ENCODE data around the gene FSHR. TPM values are rescaled to one million over a fixed set of nuclear protein-coding genes. Genes with fewer than 3 reads are reported as not detected.

FSHR gene
- total RNA-seq, 4 donors from 2014 or later: not detected

DNA sequence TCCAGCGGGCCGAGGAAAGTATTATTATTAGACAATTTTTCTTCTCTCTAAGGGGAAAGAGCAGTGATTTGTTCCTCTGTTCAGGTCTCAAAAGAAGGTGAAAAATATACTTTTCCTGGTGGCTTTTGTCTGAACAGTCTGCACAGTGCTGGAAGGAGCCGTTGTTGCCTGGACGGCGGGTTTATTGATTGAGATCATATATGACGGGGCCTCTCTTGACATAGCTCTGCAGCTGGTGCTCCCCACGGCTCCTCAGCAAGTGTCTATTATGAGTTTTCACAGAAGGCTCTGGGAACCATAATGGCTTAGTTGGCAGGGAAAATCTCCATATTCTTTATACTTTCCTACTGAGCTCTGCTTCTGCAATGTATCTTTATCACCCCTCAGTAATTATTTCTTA is 42.9 kb downstream of the FSHR start:
- H3K9me3 ChIP-seq: no peaks in the 10 kb centered on the region
- H3K27ac ChIP-seq: no peak overlapping the region
- no peaks in the 10 kb centered on the region for H3K36me3 ChIP-seq
- no peak overlapping the region for H3K4me3 ChIP-seq
- no peak for DNase-seq
- no peak for TF ChIP-seq POLR2A (IDR thresholded peaks at IDR 0.05)
- TF ChIP-seq, protein P1, sequence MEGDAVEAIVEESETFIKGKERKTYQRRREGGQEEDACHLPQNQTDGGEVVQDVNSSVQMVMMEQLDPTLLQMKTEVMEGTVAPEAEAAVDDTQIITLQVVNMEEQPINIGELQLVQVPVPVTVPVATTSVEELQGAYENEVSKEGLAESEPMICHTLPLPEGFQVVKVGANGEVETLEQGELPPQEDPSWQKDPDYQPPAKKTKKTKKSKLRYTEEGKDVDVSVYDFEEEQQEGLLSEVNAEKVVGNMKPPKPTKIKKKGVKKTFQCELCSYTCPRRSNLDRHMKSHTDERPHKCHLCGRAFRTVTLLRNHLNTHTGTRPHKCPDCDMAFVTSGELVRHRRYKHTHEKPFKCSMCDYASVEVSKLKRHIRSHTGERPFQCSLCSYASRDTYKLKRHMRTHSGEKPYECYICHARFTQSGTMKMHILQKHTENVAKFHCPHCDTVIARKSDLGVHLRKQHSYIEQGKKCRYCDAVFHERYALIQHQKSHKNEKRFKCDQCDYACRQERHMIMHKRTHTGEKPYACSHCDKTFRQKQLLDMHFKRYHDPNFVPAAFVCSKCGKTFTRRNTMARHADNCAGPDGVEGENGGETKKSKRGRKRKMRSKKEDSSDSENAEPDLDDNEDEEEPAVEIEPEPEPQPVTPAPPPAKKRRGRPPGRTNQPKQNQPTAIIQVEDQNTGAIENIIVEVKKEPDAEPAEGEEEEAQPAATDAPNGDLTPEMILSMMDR (IDR thresholded peaks at IDR 0.05): no peak
- no peaks in the 10 kb centered on the region for H3K27me3 ChIP-seq
- no peaks in the 10 kb centered on the region for H3K4me1 ChIP-seq

DNA sequence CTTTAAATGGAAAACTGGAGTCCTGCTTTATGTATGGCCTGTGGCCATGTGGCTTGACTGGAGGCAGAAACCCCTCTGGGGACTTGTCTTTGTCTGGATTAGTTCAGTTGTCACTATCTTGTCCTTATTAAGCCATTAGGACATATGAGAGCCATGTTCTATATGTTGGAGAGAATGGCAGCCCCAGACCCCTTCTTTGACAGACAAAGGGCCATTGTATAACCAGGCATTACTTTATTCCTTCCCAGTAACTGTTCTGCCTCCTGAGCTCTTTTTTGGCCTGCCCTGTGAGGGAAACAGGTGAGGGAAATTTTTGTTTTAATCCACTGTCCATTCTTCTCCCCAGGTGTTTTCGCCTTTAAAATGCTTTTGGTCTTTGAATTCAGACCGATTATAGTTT is 43.3 kb downstream of the FSHR start:
- H3K27ac ChIP-seq: no peak overlapping the region
- no peak for TF ChIP-seq POLR2A (IDR thresholded peaks at IDR 0.05)
- TF ChIP-seq, protein P1 (IDR thresholded peaks at IDR 0.05): no peak
- H3K4me3 ChIP-seq: no peak overlapping the region
- DNase-seq: no peak
- H3K9me3 ChIP-seq: no peaks in the 10 kb centered on the region
- H3K36me3 ChIP-seq: no peaks in the 10 kb centered on the region
- H3K4me1 ChIP-seq: no peaks in the 10 kb centered on the region
- H3K27me3 ChIP-seq: no peaks in the 10 kb centered on the region

DNA sequence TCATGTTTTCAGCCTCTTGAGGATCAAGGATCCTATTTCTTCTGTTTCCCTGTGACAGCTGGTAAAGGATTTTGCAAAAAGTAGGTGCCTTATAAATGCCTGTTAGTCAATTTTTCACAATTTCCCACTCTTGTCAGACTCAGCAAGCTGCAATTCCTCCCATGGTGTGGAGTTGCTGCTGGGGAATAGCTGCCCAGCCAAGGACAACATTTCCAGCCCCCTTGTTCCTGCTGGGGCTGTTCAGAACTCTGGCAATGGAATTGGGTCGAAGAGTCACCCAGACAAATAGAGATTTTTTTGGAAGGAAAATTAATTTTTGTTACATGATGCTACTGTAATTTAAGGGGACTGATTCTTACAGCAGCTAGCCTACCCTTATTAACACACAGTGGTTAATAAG is 43.7 kb downstream of the FSHR start:
- Histone ChIP-seq H3K36me3 (no peaks in the 10 kb centered on the region), H3K4me1 (no peaks in the 10 kb centered on the region), H3K9me3 (no peaks in the 10 kb centered on the region), H3K27ac (no peak overlapping the region), H3K27me3 (no peaks in the 10 kb centered on the region), H3K4me3 (no peak overlapping the region)
- no peak for TF ChIP-seq POLR2A (IDR thresholded peaks at IDR 0.05)
- TF ChIP-seq, protein P1 (IDR thresholded peaks at IDR 0.05): no peak
- no peak for DNase-seq

DNA sequence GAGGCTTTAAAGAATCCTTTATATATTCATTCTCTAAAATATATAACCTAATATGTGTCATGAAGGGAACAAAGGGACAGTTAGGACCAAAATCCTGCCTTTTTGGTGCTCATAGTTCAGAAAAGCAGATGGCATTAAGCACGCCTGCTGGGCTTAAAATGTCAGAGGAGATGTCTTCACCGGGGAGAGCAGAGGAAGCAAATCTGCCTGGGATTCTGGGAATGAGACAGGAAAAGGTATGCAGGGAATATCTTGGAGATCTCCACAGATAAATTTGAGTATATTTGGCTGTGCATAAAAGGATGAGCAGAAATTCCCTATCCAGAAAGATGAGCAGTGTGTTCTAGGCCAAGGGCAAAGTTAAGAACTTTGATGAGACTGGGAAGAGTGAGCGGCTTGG is 45.5 kb downstream of the FSHR start:
- Histone ChIP-seq H3K9me3 (no peaks in the 10 kb centered on the region), H3K27me3 (no peaks in the 10 kb centered on the region), H3K27ac (no peak overlapping the region), H3K36me3 (no peaks in the 10 kb centered on the region), H3K4me3 (no peak overlapping the region), H3K4me1 (no peaks in the 10 kb centered on the region)
- no peak for TF ChIP-seq POLR2A (IDR thresholded peaks at IDR 0.05)
- TF ChIP-seq, protein P1 (IDR thresholded peaks at IDR 0.05): no peak
- DNase-seq: no peak

DNA sequence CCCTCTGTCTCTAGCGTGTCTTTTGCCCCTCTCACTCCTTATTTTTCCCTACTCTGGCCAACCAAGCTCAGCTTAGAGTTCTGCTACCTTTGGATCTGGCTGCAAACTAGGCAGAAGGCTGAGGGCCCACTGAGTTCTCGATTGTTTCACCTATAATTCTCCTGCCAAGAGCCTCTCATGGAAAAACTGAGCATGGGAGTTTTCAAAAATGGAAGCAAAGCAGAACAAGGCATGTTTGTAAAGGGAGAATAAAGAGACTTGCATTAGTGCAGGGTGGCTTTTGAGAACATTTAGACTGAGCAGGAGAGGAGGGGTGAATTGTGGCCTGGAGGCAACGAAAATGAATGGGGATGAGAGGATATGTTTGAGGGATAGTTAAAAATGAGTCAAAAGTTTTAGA is 45.9 kb downstream of the FSHR start:
- no peak for TF ChIP-seq POLR2A (IDR thresholded peaks at IDR 0.05)
- TF ChIP-seq, protein P1 (IDR thresholded peaks at IDR 0.05): no peak
- no peak overlapping the region for H3K4me3 ChIP-seq
- H3K9me3 ChIP-seq: no peaks in the 10 kb centered on the region
- DNase-seq: no peak
- H3K4me1 ChIP-seq: no peaks in the 10 kb centered on the region
- H3K36me3 ChIP-seq: no peaks in the 10 kb centered on the region
- H3K27ac ChIP-seq: no peak overlapping the region
- no peaks in the 10 kb centered on the region for H3K27me3 ChIP-seq

DNA sequence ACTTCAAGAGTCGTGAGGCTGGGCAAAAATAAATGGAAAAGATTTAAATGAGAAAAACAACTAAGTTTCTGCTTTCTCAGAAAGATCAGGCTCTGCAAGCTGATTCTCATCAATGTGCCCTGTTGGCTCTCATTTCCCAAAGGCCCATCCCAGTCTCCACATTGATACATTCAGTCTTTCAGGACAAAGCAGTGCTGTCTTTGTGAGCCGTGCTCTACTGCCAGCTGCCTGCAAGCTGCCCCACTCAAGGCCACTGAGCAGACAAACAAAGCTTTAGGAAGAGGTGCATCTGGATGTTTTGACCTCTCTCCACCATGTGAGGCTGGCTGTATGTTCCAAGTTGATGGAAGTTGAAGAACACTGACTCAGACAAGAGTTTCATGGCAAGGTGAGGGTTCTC is 48.8 kb downstream of the FSHR start:
- Histone ChIP-seq H3K27ac (no peak overlapping the region), H3K4me3 (no peak overlapping the region), H3K4me1 (no peaks in the 10 kb centered on the region), H3K9me3 (no peaks in the 10 kb centered on the region), H3K27me3 (no peaks in the 10 kb centered on the region), H3K36me3 (no peaks in the 10 kb centered on the region)
- DNase-seq: no peak
- TF ChIP-seq POLR2A (IDR thresholded peaks at IDR 0.05): no peak
- TF ChIP-seq, protein P1 (IDR thresholded peaks at IDR 0.05): no peak
